Stomach (tissue), 4 donors: ENCODE data around the gene PSMB11.

ENCODE experiments used
- EP300 ChIP-seq: sonication (generic); formaldehyde crosslinking; IDR thresholded peaks from one replicate; pipeline ENCODE4 v1.6.1; 2017; ENCODE audit warnings: antibody characterized with exemption
- POLR2A ChIP-seq, 4 donors: fragments of 450-650 bp; IDR thresholded peaks; one replicate each; pipeline ENCODE4 v1.6.1; 2016; ENCODE audit warnings: antibody characterized with exemption in 4 of 4, control low read depth in 2 of 4, mild to moderate bottlenecking in 1 of 4, moderate library complexity in 1 of 4
- POLR2AphosphoS5 ChIP-seq, 3 donors: sonication (generic); formaldehyde crosslinking; IDR thresholded peaks; one replicate each; pipeline ENCODE4 v1.6.1; 2016; ENCODE audit warnings: antibody characterized with exemption in 3 of 3
- TF ChIP-seq, protein P1 (sequence below), 7 experiments: fragments of 450-650 bp in 4 of 7; fragments of 200-600 bp in 3 of 7; sonication (generic) in 3 of 7; IDR thresholded peaks; one replicate each; pipeline ENCODE4 v1.5.1; 2016 to 2019; ENCODE audit warnings: antibody characterized with exemption in 7 of 7, control low read depth in 2 of 7, mild to moderate bottlenecking in 1 of 7

- TF ChIP-seq, protein P1, sequence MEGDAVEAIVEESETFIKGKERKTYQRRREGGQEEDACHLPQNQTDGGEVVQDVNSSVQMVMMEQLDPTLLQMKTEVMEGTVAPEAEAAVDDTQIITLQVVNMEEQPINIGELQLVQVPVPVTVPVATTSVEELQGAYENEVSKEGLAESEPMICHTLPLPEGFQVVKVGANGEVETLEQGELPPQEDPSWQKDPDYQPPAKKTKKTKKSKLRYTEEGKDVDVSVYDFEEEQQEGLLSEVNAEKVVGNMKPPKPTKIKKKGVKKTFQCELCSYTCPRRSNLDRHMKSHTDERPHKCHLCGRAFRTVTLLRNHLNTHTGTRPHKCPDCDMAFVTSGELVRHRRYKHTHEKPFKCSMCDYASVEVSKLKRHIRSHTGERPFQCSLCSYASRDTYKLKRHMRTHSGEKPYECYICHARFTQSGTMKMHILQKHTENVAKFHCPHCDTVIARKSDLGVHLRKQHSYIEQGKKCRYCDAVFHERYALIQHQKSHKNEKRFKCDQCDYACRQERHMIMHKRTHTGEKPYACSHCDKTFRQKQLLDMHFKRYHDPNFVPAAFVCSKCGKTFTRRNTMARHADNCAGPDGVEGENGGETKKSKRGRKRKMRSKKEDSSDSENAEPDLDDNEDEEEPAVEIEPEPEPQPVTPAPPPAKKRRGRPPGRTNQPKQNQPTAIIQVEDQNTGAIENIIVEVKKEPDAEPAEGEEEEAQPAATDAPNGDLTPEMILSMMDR (IDR thresholded peaks at IDR 0.05), result no peak
- no peak for TF ChIP-seq POLR2AphosphoS5 (IDR thresholded peaks at IDR 0.05)
- TF ChIP-seq EP300, result no peak
- no peak for TF ChIP-seq POLR2A (IDR thresholded peaks at IDR 0.05)
Measured at GRCh38 chr14:23055147-23055550, 13.1 kb downstream of the PSMB11 start.
